ENCODE results near the gene CHKB.
"Not testable (repeated sequence)": the region's sequence is repeated elsewhere in the genome, so short reads cannot be mapped to it uniquely, and the experiment has no call there.

Gene CHKB

GRCh38 chr22:50612168-50612527 is 29.5 kb upstream of the CHKB start:
- DNase-seq = no peak

- DNase-seq = no peak
These were observed 28.9 kb upstream of the CHKB start for GRCh38 chr22:50611341-50612060.

GRCh38 chr22:50610581-50610980 is 27.9 kb upstream of the CHKB start:
- no peak for DNase-seq

GRCh38 chr22:50610041-50610451 is 27.4 kb upstream of the CHKB start:
- DNase-seq = no peak

GRCh38 chr22:50609599-50609998 is 26.9 kb upstream of the CHKB start:
- DNase-seq = no peak

GRCh38 chr22:50608996-50609395 is 26.3 kb upstream of the CHKB start:
- no peak for DNase-seq

- not testable (repeated sequence) for DNase-seq
These were observed 25.6 kb upstream of the CHKB start for GRCh38 chr22:50608058-50608840.

- DNase-seq = no peak
These were observed 25.0 kb upstream of the CHKB start for GRCh38 chr22:50607659-50608020.

- DNase-seq = no peak
These were observed 24.5 kb upstream of the CHKB start for GRCh38 chr22:50606946-50607658.

GRCh38 chr22:50606165-50606945 is 23.7 kb upstream of the CHKB start:
- DNase-seq = no peak

- DNase-seq = no peak
These were observed 23.0 kb upstream of the CHKB start for GRCh38 chr22:50605613-50606074.

- no peak for DNase-seq
These were observed 22.5 kb upstream of the CHKB start for GRCh38 chr22:50605002-50605612.

GRCh38 chr22:50604256-50605001 is 21.8 kb upstream of the CHKB start:
- no peak for DNase-seq

GRCh38 chr22:50603511-50604255 is 21.0 kb upstream of the CHKB start:
- DNase-seq = no peak

GRCh38 chr22:50602338-50602700 is 19.7 kb upstream of the CHKB start:
- DNase-seq = no peak

- no peak for DNase-seq
These were observed 19.2 kb upstream of the CHKB start for GRCh38 chr22:50601669-50602337.

- no peak for DNase-seq
These were observed 18.5 kb upstream of the CHKB start for GRCh38 chr22:50600967-50601668.

GRCh38 chr22:50600538-50600937 is 17.9 kb upstream of the CHKB start, which contains the start of gene MAPK8IP2:
Gene MAPK8IP2, plus strand, starts transcription at chr22:50600793. Its CDS starts 26 bp downstream, at chr22:50600819.
- no peak for DNase-seq

- DNase-seq = no peak
These were observed 17.3 kb upstream of the CHKB start for GRCh38 chr22:50599816-50600455.

Data from NCI-H1048 (cell line).